Measurements from ENCODE around the gene TRAF1.

GRCh38 chr9:120927269-120928014, 846 bp upstream of the TRAF1 start:
- TF ChIP-seq EP300 (IDR thresholded peaks at IDR 0.05; ENCODE audit: low read depth) (no peak), CTCF (IDR thresholded peaks at IDR 0.05) (no peak), POLR2A (IDR thresholded peaks at IDR 0.05) (no peak), POLR2AphosphoS5 (IDR thresholded peaks at IDR 0.05) (no peak)
